ENCODE data around the gene COL5A1. TPM values are rescaled to one million over a fixed set of nuclear protein-coding genes. Genes with fewer than 3 reads are reported as not detected.

COL5A1 gene
- total and polyA plus RNA-seq, 2 experiments from 2014 or later = 2.5 to 13.1 TPM

- H3K9me2 ChIP-seq (ENCODE audit: insufficient read depth) = no peaks in the 10 kb centered on the region
- DNase-seq (ENCODE audit: low spot score) = no peak
- Mint-ChIP-seq H3K27me3 (ENCODE audit: insufficient read depth, low read depth, poor library complexity) (peaks cover 19% of the 10 kb centered on the region), H3K36me3 (ENCODE audit: low read depth) (no peaks in the 10 kb centered on the region; the same call in 2 of the 3 replicates), H3K4me3 (no peak overlapping the region), H3K9me3 (peaks cover 3% of the 10 kb centered on the region; the same call in 1 of the 3 replicates), H3K4me1 (peaks cover 4% of the 10 kb centered on the region), H3K27ac (no peak overlapping the region)
- H3K27ac ChIP-seq (ENCODE audit: low read depth) = no peak overlapping the region
- ATAC-seq = no peak
- H3K4me3 ChIP-seq = no peak overlapping the region
- no peaks in the 10 kb centered on the region for H3K36me3 ChIP-seq (ENCODE audit: insufficient read depth)
- no peaks in the 10 kb centered on the region for H3K27me3 ChIP-seq (ENCODE audit: insufficient read depth)
- H4K20me1 ChIP-seq (replicated peaks; ENCODE audit: insufficient read depth) = no peaks in the 10 kb centered on the region
- no peaks in the 10 kb centered on the region for H3K4me1 ChIP-seq (ENCODE audit: insufficient read depth)
- no peak for TF ChIP-seq EZH2 (IDR thresholded peaks at IDR 0.05; ENCODE audit: low read depth, unreplicated experiment)
- no peak for TF ChIP-seq ZNF114 (CRISPR knock-in tag; IDR thresholded peaks at IDR 0.05)
- TF ChIP-seq POLR2AphosphoS5 (IDR thresholded peaks at IDR 0.05; ENCODE audit: low read depth) = no peak
- TF ChIP-seq STAT1 (IDR thresholded peaks at IDR 0.05; ENCODE audit: unreplicated experiment) = no peak
- no peak for TF ChIP-seq ETS1 (IDR thresholded peaks at IDR 0.05)
- no peak for TF ChIP-seq JUNB (IDR thresholded peaks at IDR 0.05; ENCODE audit: unreplicated experiment)
- TF ChIP-seq EZH2phosphoT487 (IDR thresholded peaks at IDR 0.05; ENCODE audit: unreplicated experiment) = no peak
- H2AFZ ChIP-seq = no peak overlapping the region
- no peaks in the 10 kb centered on the region for H3F3A ChIP-seq (replicated peaks; ENCODE audit: low read depth)
- H3K79me2 ChIP-seq (replicated peaks; ENCODE audit: insufficient read depth) = no peaks in the 10 kb centered on the region
- no peak overlapping the region for H3K4me2 ChIP-seq
These were observed 48.1 kb upstream of the COL5A1 start for GRCh38 chr9:134593286-134594077.

GRCh38 chr9:134594078-134594941, 47.3 kb upstream of the COL5A1 start:
- H3K27ac ChIP-seq (ENCODE audit: low read depth) = no peak overlapping the region
- H3K79me2 ChIP-seq (replicated peaks; ENCODE audit: insufficient read depth) = no peaks in the 10 kb centered on the region
- no peak overlapping the region for H3K4me3 ChIP-seq
- no peaks in the 10 kb centered on the region for H3K9me2 ChIP-seq (ENCODE audit: insufficient read depth)
- H3K36me3 Mint-ChIP-seq (ENCODE audit: low read depth) = no peaks in the 10 kb centered on the region; the same call in 2 of the 3 replicates
- DNase-seq (ENCODE audit: low spot score) = no peak
- no peaks in the 10 kb centered on the region for H3F3A ChIP-seq (replicated peaks; ENCODE audit: low read depth)
- no peaks in the 10 kb centered on the region for H4K20me1 ChIP-seq (replicated peaks; ENCODE audit: insufficient read depth)
- H3K27me3 ChIP-seq (ENCODE audit: insufficient read depth) = no peaks in the 10 kb centered on the region
- H3K4me1 ChIP-seq (ENCODE audit: insufficient read depth) = no peaks in the 10 kb centered on the region
- TF ChIP-seq CTCF (conservative IDR thresholded peaks at IDR 0.05; ENCODE audit: low read depth in 2 of 2) = no peak
- TF ChIP-seq ETS1 (IDR thresholded peaks at IDR 0.05) = no peak
- H3K27me3 Mint-ChIP-seq (ENCODE audit: insufficient read depth, low read depth, poor library complexity) = peaks cover 19% of the 10 kb centered on the region
- peaks cover 4% of the 10 kb centered on the region for H3K4me1 Mint-ChIP-seq
- H3K4me2 ChIP-seq = no peak overlapping the region
- no peak overlapping the region for H3K4me3 Mint-ChIP-seq
- H2AFZ ChIP-seq = no peak overlapping the region
- ATAC-seq = no peak
- H3K9me3 Mint-ChIP-seq = peaks cover 3% of the 10 kb centered on the region; the same call in 1 of the 3 replicates
- H3K36me3 ChIP-seq (ENCODE audit: insufficient read depth) = no peaks in the 10 kb centered on the region
- no peak overlapping the region for H3K27ac Mint-ChIP-seq

All from GM23338 (cell line).